Calu3 (cell line): ENCODE data around the gene SP2. TPM values are rescaled to one million over a fixed set of nuclear protein-coding genes. Genes with fewer than 3 reads are reported as not detected.

Source experiments
- BruUV-seq: library from RNA; stranded (reverse); fragments of 400-500 nt; replicated peaks from 2 replicates; lab custom pipeline; 2021; lab: Mats Ljungman, UMichigan
- CTCF ChIA-PET: fragments of 300-600 bp; sonication (Branson Sonifier 250); formaldehyde crosslinking; loops from one replicate; lab custom pipeline; 2022; ENCODE audit warnings: antibody characterized with exemption; lab: Charles Lee
- DNase-seq: peaks from one replicate; pipeline ENCODE4 v3.0.0; 2022
- H3K27ac Mint-ChIP-seq: one replicate; pipeline ENCODE4 v1.8.0; 2022; ENCODE audit warnings: mixed read lengths; ENCODE audit not compliant: unreplicated experiment
- H3K27me3 Mint-ChIP-seq: one replicate; pipeline ENCODE4 v1.8.0; 2022; ENCODE audit warnings: mixed read lengths; ENCODE audit not compliant: unreplicated experiment
- H3K36me3 Mint-ChIP-seq: one replicate; pipeline ENCODE4 v1.8.0; 2022; ENCODE audit warnings: mild to moderate bottlenecking, moderate library complexity, mixed read lengths; ENCODE audit not compliant: insufficient read depth, unreplicated experiment
- H3K4me1 Mint-ChIP-seq: one replicate; pipeline ENCODE4 v1.8.0; 2022; ENCODE audit warnings: mild to moderate bottlenecking, low read depth, mixed read lengths; ENCODE audit not compliant: unreplicated experiment
- H3K4me3 Mint-ChIP-seq: one replicate; pipeline ENCODE4 v1.8.0; 2022; ENCODE audit warnings: mild to moderate bottlenecking, low read depth, moderate library complexity, mixed read lengths; ENCODE audit not compliant: unreplicated experiment
- H3K9me3 Mint-ChIP-seq: one replicate; pipeline ENCODE4 v1.8.0; 2022; ENCODE audit warnings: low read depth, mixed read lengths; ENCODE audit not compliant: unreplicated experiment
- CTCF ChIP-seq: fragments of 200-600 bp; IDR thresholded peaks from one replicate; pipeline ENCODE4 v1.8.0; 2022; ENCODE audit warnings: antibody characterized with exemption; ENCODE audit not compliant: unreplicated experiment
- intact Hi-C: fragments of 100-400 bp; cut with micrococcal nuclease; formaldehyde crosslinking; loops from one replicate; pipeline ENCODE4 v1.10.0; 2022; ENCODE audit not compliant: unreplicated experiment
- total RNA-seq: library from RNA; stranded (reverse); gene quantifications from 2 replicates; pipeline ENCODE4 v1.2.3, GENCODE V29; 2022

Gene SP2
- total RNA-seq, 1 experiment from 2014 or later, result 21.5 TPM

GRCh38 chr17:47906443-47906842, 10.4 kb downstream of the SP2 start:
- DNase-seq, result no peak
- no peaks in the 10 kb centered on the region for H3K9me3 Mint-ChIP-seq
- no peak overlapping the region for H3K27ac Mint-ChIP-seq
- TF ChIP-seq CTCF, result no peak
- intact Hi-C loops, result no loop called here
- no peak overlapping the region for H3K4me3 Mint-ChIP-seq
- no peaks in the 10 kb centered on the region for H3K27me3 Mint-ChIP-seq
- no TSS peak for BruUV-seq
- H3K4me1 Mint-ChIP-seq, result no peaks in the 10 kb centered on the region
- H3K36me3 Mint-ChIP-seq, result peaks cover 23% of the 10 kb centered on the region
- CTCF ChIA-PET, result no interaction called here

- Mint-ChIP-seq H3K4me3 (no peak overlapping the region), H3K36me3 (peaks cover 25% of the 10 kb centered on the region), H3K27ac (no peak overlapping the region), H3K4me1 (no peaks in the 10 kb centered on the region), H3K9me3 (no peaks in the 10 kb centered on the region), H3K27me3 (no peaks in the 10 kb centered on the region)
- intact Hi-C loops, result no loop called here
- BruUV-seq, result no TSS peak
- DNase-seq, result no peak
- CTCF ChIA-PET, result no interaction called here
- no peak for TF ChIP-seq CTCF
Measured at GRCh38 chr17:47907932-47908562, 12.0 kb downstream of the SP2 start.

- H3K4me3 Mint-ChIP-seq, result no peak overlapping the region
- H3K36me3 Mint-ChIP-seq, result peaks cover 19% of the 10 kb centered on the region
- no peaks in the 10 kb centered on the region for H3K9me3 Mint-ChIP-seq
- no peak overlapping the region for H3K27ac Mint-ChIP-seq
- intact Hi-C loops, result no loop called here
- no TSS peak for BruUV-seq
- CTCF ChIA-PET, result no interaction called here
- no peaks in the 10 kb centered on the region for H3K27me3 Mint-ChIP-seq
- no peak for DNase-seq
- no peaks in the 10 kb centered on the region for H3K4me1 Mint-ChIP-seq
- no peak for TF ChIP-seq CTCF
Measured at GRCh38 chr17:47913050-47913449, 17.0 kb downstream of the SP2 start.

GRCh38 chr17:47914306-47914948, 18.4 kb downstream of the SP2 start:
- Mint-ChIP-seq H3K4me3 (no peak overlapping the region), H3K27me3 (no peaks in the 10 kb centered on the region), H3K4me1 (no peaks in the 10 kb centered on the region), H3K9me3 (no peaks in the 10 kb centered on the region), H3K27ac (no peak overlapping the region), H3K36me3 (peaks cover 19% of the 10 kb centered on the region)
- no TSS peak for BruUV-seq
- CTCF ChIA-PET, result no interaction called here
- no peak for DNase-seq
- TF ChIP-seq CTCF, result no peak
- intact Hi-C loops, result no loop called here
